Loucy (cell line): ENCODE measurements around the gene MAP3K10.

ENCODE experiments used
- H2AFZ ChIP-seq: fragments of 200-600 bp; sonication (generic); 2 replicates; pipeline ENCODE4 v1.6.0; 2016; ENCODE audit warnings: antibody characterized with exemption, mild to moderate bottlenecking, low read length, moderate library complexity
- H3F3A ChIP-seq: fragments of 200-600 bp; 2 replicates; pipeline ENCODE4 v1.6.0; 2016; ENCODE audit warnings: antibody characterized with exemption, low read depth, mild to moderate bottlenecking
- H3K27me3 ChIP-seq: fragments of 200-600 bp; sonication (generic); 2 replicates; pipeline ENCODE4 v1.6.1; 2014; ENCODE audit warnings: low read length, mild to moderate bottlenecking; ENCODE audit not compliant: insufficient read depth, poor library complexity, severe bottlenecking
- H3K36me3 ChIP-seq: fragments of 200-600 bp; sonication (generic); 2 replicates; pipeline ENCODE4 v1.6.1; 2016; ENCODE audit warnings: low read length; ENCODE audit not compliant: insufficient read depth
- H3K4me1 ChIP-seq: fragments of 200-600 bp; sonication (generic); 2 replicates; pipeline ENCODE4 v1.5.1; 2014; ENCODE audit warnings: low read length, mild to moderate bottlenecking; ENCODE audit not compliant: insufficient read depth, poor library complexity, severe bottlenecking
- H3K4me2 ChIP-seq: fragments of 200-600 bp; sonication (generic); 2 replicates; pipeline ENCODE4 v1.6.0; 2014; ENCODE audit warnings: antibody characterized with exemption, low read length, low read depth, mild to moderate bottlenecking; ENCODE audit not compliant: poor library complexity, severe bottlenecking
- H3K4me3 ChIP-seq: fragments of 200-600 bp; sonication (generic); 2 replicates; pipeline ENCODE4 v1.5.1; 2014; ENCODE audit warnings: low read length, mild to moderate bottlenecking, mixed read lengths; ENCODE audit not compliant: poor library complexity, severe bottlenecking
- H3K79me2 ChIP-seq: fragments of 200-600 bp; sonication (generic); 2 replicates; pipeline ENCODE4 v1.6.1; 2014; ENCODE audit warnings: low read length; ENCODE audit not compliant: insufficient read depth
- H3K9ac ChIP-seq: fragments of 200-600 bp; sonication (generic); 2 replicates; pipeline ENCODE4 v1.6.0; 2014; ENCODE audit warnings: mild to moderate bottlenecking, low read depth, low read length, moderate library complexity; ENCODE audit not compliant: poor library complexity, severe bottlenecking
- H3K9me2 ChIP-seq: fragments of 200-600 bp; sonication (generic); replicated peaks from 2 replicates; pipeline ENCODE4 v1.6.1; 2016; ENCODE audit warnings: low read depth, low read length, mixed read lengths
- H3K9me3 ChIP-seq: fragments of 200-600 bp; sonication (generic); 2 replicates; pipeline ENCODE4 v1.6.1; 2014; ENCODE audit warnings: mild to moderate bottlenecking, antibody characterized with exemption, low read length, low read depth; ENCODE audit not compliant: insufficient read depth
- H4K20me1 ChIP-seq: fragments of 200-600 bp; sonication (generic); 2 replicates; pipeline ENCODE4 v1.6.0; 2014; ENCODE audit warnings: antibody characterized with exemption, low read length, mild to moderate bottlenecking; ENCODE audit not compliant: insufficient read depth, poor library complexity, severe bottlenecking
- EZH2phosphoT487 ChIP-seq: fragments of 200-600 bp; IDR thresholded peaks from 2 replicates; pipeline ENCODE4 v1.6.1; 2018; ENCODE audit warnings: antibody characterized with exemption, mild to moderate bottlenecking, moderate library complexity, borderline replicate concordance
- TF ChIP-seq, protein P1 (sequence below): fragments of 200-600 bp; sonication (generic); conservative IDR thresholded peaks from 2 replicates; pipeline ENCODE4 v1.5.1; 2014; ENCODE audit warnings: mild to moderate bottlenecking, antibody characterized with exemption, low read length

MAP3K10 gene

GRCh38 chr19:40228346-40228745 lies 37.1 kb downstream of the MAP3K10 start:
- no peaks in the 10 kb centered on the region for H3K79me2 ChIP-seq
- peaks cover 7% of the 10 kb centered on the region; the same call in 1 of the 2 replicates for H3K36me3 ChIP-seq
- H3K27me3 ChIP-seq: no peaks in the 10 kb centered on the region
- no peaks in the 10 kb centered on the region for H3K9me3 ChIP-seq
- H3K9me2 ChIP-seq: no peaks in the 10 kb centered on the region
- H3K9ac ChIP-seq: no peak overlapping the region
- no peaks in the 10 kb centered on the region for H4K20me1 ChIP-seq
- no peaks in the 10 kb centered on the region for H3F3A ChIP-seq
- H3K4me3 ChIP-seq: no peak overlapping the region
- H3K4me2 ChIP-seq: no peak overlapping the region
- no peaks in the 10 kb centered on the region for H3K4me1 ChIP-seq
- no peak overlapping the region for H2AFZ ChIP-seq
- no peak for TF ChIP-seq EZH2phosphoT487
- TF ChIP-seq, protein P1, sequence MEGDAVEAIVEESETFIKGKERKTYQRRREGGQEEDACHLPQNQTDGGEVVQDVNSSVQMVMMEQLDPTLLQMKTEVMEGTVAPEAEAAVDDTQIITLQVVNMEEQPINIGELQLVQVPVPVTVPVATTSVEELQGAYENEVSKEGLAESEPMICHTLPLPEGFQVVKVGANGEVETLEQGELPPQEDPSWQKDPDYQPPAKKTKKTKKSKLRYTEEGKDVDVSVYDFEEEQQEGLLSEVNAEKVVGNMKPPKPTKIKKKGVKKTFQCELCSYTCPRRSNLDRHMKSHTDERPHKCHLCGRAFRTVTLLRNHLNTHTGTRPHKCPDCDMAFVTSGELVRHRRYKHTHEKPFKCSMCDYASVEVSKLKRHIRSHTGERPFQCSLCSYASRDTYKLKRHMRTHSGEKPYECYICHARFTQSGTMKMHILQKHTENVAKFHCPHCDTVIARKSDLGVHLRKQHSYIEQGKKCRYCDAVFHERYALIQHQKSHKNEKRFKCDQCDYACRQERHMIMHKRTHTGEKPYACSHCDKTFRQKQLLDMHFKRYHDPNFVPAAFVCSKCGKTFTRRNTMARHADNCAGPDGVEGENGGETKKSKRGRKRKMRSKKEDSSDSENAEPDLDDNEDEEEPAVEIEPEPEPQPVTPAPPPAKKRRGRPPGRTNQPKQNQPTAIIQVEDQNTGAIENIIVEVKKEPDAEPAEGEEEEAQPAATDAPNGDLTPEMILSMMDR: no peak

DNA sequence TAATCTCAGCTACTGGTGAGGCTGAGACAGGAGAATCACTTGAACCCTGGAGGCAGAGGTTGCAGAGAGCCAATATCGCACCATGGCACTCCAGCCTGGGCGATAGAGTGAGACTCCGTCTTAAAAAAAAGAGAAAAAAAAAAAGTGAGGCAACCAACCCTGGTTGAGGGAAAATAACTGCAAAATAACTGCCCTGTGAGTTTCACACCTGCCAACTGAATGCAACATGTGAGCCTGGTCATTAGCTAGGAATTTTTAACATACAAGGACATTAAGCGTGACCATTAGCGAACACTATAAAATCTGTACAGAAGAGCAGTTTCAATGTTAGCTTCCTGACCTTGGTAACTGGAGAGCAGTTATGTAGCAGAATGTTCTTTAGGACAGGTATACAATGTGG lies 37.6 kb downstream of the MAP3K10 start:
- H3K9me3 ChIP-seq: no peaks in the 10 kb centered on the region
- H4K20me1 ChIP-seq: no peaks in the 10 kb centered on the region
- no peaks in the 10 kb centered on the region for H3K4me1 ChIP-seq
- TF ChIP-seq EZH2phosphoT487: no peak
- TF ChIP-seq, protein P1: no peak
- H3K4me3 ChIP-seq: no peak overlapping the region
- H3K79me2 ChIP-seq: no peaks in the 10 kb centered on the region
- no peak overlapping the region for H3K4me2 ChIP-seq
- peaks cover 11% of the 10 kb centered on the region; the same call in 1 of the 2 replicates for H3K36me3 ChIP-seq
- H3K27me3 ChIP-seq: no peaks in the 10 kb centered on the region
- no peak overlapping the region for H3K9ac ChIP-seq
- H2AFZ ChIP-seq: no peak overlapping the region
- H3K9me2 ChIP-seq: no peaks in the 10 kb centered on the region
- H3F3A ChIP-seq: no peaks in the 10 kb centered on the region

- H3K9me2 ChIP-seq: no peaks in the 10 kb centered on the region
- H3K4me2 ChIP-seq: no peak overlapping the region
- no peaks in the 10 kb centered on the region for H4K20me1 ChIP-seq
- no peaks in the 10 kb centered on the region for H3K79me2 ChIP-seq
- no peaks in the 10 kb centered on the region for H3F3A ChIP-seq
- H3K4me1 ChIP-seq: no peaks in the 10 kb centered on the region
- H3K9ac ChIP-seq: no peak overlapping the region
- TF ChIP-seq, protein P1: no peak
- TF ChIP-seq EZH2phosphoT487: no peak
- no peak overlapping the region for H2AFZ ChIP-seq
- H3K36me3 ChIP-seq: peaks cover 13% of the 10 kb centered on the region; the same call in 1 of the 2 replicates
- H3K27me3 ChIP-seq: no peaks in the 10 kb centered on the region
- H3K9me3 ChIP-seq: no peaks in the 10 kb centered on the region
- no peak overlapping the region for H3K4me3 ChIP-seq
Measured at GRCh38 chr19:40229484-40229883, 38.3 kb downstream of the MAP3K10 start.
